A673 (cell line): Measurements from ENCODE around the gene BHLHA15. TPM values are rescaled to one million over a fixed set of nuclear protein-coding genes. Genes with fewer than 3 reads are reported as not detected.

Experiments
- BruUV-seq: library from RNA; stranded (reverse); fragments of 400-500 nt; replicated peaks from 2 replicates; lab custom pipeline; 2021; lab: Mats Ljungman, UMichigan
- CTCF ChIA-PET: fragments of 300-600 bp; sonication (Branson Sonifier 250); formaldehyde crosslinking; loops from one replicate; lab custom pipeline; 2022; ENCODE audit warnings: antibody characterized with exemption; lab: Charles Lee
- POLR2A ChIA-PET: fragments of 300-600 bp; sonication (Branson Sonifier 250); formaldehyde crosslinking; loops from one replicate; lab custom pipeline; 2022; ENCODE audit warnings: antibody characterized with exemption; ENCODE audit not compliant: low non-redundant PET; lab: Charles Lee
- DNase-seq: peaks from one replicate; pipeline ENCODE4 v3.0.0-alpha.2; 2015; ENCODE audit warnings: low spot score
- H3K27ac ChIP-seq: fragments of 200-600 bp; sonication (generic); 2 replicates; pipeline ENCODE4 v1.5.1; 2016; ENCODE audit warnings: mixed run types, low read depth, mild to moderate bottlenecking, mixed read lengths, antibody characterized with exemption, low read length; ENCODE audit not compliant: poor library complexity, severe bottlenecking
- H3K27me3 ChIP-seq: fragments of 200-600 bp; sonication (generic); replicated peaks from 2 replicates; pipeline ENCODE4 v1.6.1; 2017; ENCODE audit warnings: mixed run types, low read depth, mild to moderate bottlenecking, mixed read lengths, antibody characterized with exemption, low read length; ENCODE audit not compliant: insufficient read depth, poor library complexity
- H3K36me3 ChIP-seq: fragments of 200-600 bp; sonication (generic); 2 replicates; pipeline ENCODE4 v1.6.1; 2016; ENCODE audit warnings: mixed run types, mild to moderate bottlenecking, mixed read lengths, antibody characterized with exemption, low read length; ENCODE audit not compliant: insufficient read depth, poor library complexity, severe bottlenecking
- H3K4me1 ChIP-seq: fragments of 200-600 bp; sonication (generic); 2 replicates; pipeline ENCODE4 v1.6.1; 2017; ENCODE audit warnings: mixed run types, mild to moderate bottlenecking, mixed read lengths, antibody characterized with exemption, low read length; ENCODE audit not compliant: insufficient read depth, poor library complexity, severe bottlenecking
- H3K4me3 ChIP-seq: fragments of 200-600 bp; sonication (generic); 2 replicates; pipeline ENCODE4 v1.5.1; 2016; ENCODE audit warnings: low read depth, mixed run types, mild to moderate bottlenecking, mixed read lengths, low read length; ENCODE audit not compliant: poor library complexity, severe bottlenecking
- H3K9me3 ChIP-seq: fragments of 200-600 bp; sonication (generic); 2 replicates; pipeline ENCODE4 v1.6.1; 2016; ENCODE audit warnings: mixed run types, low read depth, mild to moderate bottlenecking, mixed read lengths, antibody characterized with exemption, low read length; ENCODE audit not compliant: poor library complexity, severe bottlenecking
- CTCF ChIP-seq: fragments of 300-800, 200-600 bp; sonication (generic); conservative IDR thresholded peaks from 2 replicates; pipeline ENCODE4 v1.5.1; 2017; ENCODE audit warnings: low read depth, mild to moderate bottlenecking, antibody characterized with exemption, low read length, moderate library complexity, mixed read lengths
- EZH2 ChIP-seq: fragments of 200-600 bp; sonication (generic); IDR thresholded peaks from 2 replicates; pipeline ENCODE4 v1.6.1; 2017; ENCODE audit warnings: borderline replicate concordance, low read depth, mild to moderate bottlenecking, mixed read lengths, antibody characterized with exemption, low read length; ENCODE audit not compliant: poor library complexity, severe bottlenecking
- intact Hi-C: fragments of 100-400 bp; cut with micrococcal nuclease; formaldehyde crosslinking; loops from one replicate; pipeline ENCODE4 v1.10.0; 2022; ENCODE audit not compliant: unreplicated experiment
- total RNA-seq: library from RNA; stranded (reverse); gene quantifications from 2 replicates; pipeline ENCODE4 v1.2.3, GENCODE V29; 2021

BHLHA15 gene
- total RNA-seq, 1 experiment from 2014 or later: 0.64 TPM

- no TSS peak for BruUV-seq
- peaks cover 6% of the 10 kb centered on the region for H3K36me3 ChIP-seq
- H3K27me3 ChIP-seq: no peaks in the 10 kb centered on the region
- intact Hi-C loops: no loop called here
- ChIA-PET CTCF (no interaction called here), POLR2A (no interaction called here)
- H3K9me3 ChIP-seq: no peaks in the 10 kb centered on the region
- TF ChIP-seq CTCF: no peak
- TF ChIP-seq EZH2: no peak
- no peak overlapping the region for H3K27ac ChIP-seq
- DNase-seq: no peak
- H3K4me3 ChIP-seq: no peak overlapping the region
- no peaks in the 10 kb centered on the region for H3K4me1 ChIP-seq
Measured at GRCh38 chr7:98209166-98209920, 1.9 kb upstream of the BHLHA15 start.

- Histone ChIP-seq H3K36me3 (peaks cover 6% of the 10 kb centered on the region), H3K4me3 (peak overlapping the region; percentile 30), H3K27me3 (no peaks in the 10 kb centered on the region), H3K9me3 (no peaks in the 10 kb centered on the region), H3K27ac (no peak overlapping the region), H3K4me1 (no peaks in the 10 kb centered on the region)
- no TSS peak for BruUV-seq
- intact Hi-C loops: no loop called here
- TF ChIP-seq CTCF (no peak), EZH2 (no peak)
- peak; percentile 31 for DNase-seq
- ChIA-PET POLR2A (no interaction called here), CTCF (no interaction called here)
Measured at GRCh38 chr7:98210513-98211220, 572 bp upstream of the BHLHA15 start.

GRCh38 chr7:98211676-98212531 is 665 bp downstream of the BHLHA15 start:
- Histone ChIP-seq H3K9me3 (no peaks in the 10 kb centered on the region), H3K36me3 (peaks cover 3% of the 10 kb centered on the region), H3K4me1 (no peaks in the 10 kb centered on the region), H3K4me3 (peak overlapping the region; percentile 42), H3K27me3 (no peaks in the 10 kb centered on the region), H3K27ac (no peak overlapping the region)
- BruUV-seq: no TSS peak
- TF ChIP-seq CTCF (no peak), EZH2 (no peak)
- intact Hi-C loops: no loop called here
- CTCF ChIA-PET: no interaction called here
- POLR2A ChIA-PET: no interaction called here
- no peak for DNase-seq
